ENCODE data around the gene IRF2BP2.

- TF ChIP-seq EZH2 (IDR thresholded peaks at IDR 0.05), result no peak
- TF ChIP-seq POLR2AphosphoS5 (IDR thresholded peaks at IDR 0.05; ENCODE audit: borderline replicate concordance, low read depth, low read length), result no peak
Observed at GRCh38 chr1:234643111-234643849, 33.3 kb upstream of the IRF2BP2 start.

Data from SK-N-MC (cell line).